ENCODE measurements around the gene BANK1.

Gene BANK1

GRCh38 chr4:102104278-102104677 is 313.7 kb downstream of the BANK1 start:
- no peak for DNase-seq (ENCODE audit: low spot score)
- H3K27ac ChIP-seq, result no peak overlapping the region
- TF ChIP-seq CTCF (conservative IDR thresholded peaks at IDR 0.05; ENCODE audit: low read depth), result no peak
- ChIA-PET POLR2A (ENCODE audit: low non-redundant PET) (no interaction called here), CTCF (no interaction called here)

DNA sequence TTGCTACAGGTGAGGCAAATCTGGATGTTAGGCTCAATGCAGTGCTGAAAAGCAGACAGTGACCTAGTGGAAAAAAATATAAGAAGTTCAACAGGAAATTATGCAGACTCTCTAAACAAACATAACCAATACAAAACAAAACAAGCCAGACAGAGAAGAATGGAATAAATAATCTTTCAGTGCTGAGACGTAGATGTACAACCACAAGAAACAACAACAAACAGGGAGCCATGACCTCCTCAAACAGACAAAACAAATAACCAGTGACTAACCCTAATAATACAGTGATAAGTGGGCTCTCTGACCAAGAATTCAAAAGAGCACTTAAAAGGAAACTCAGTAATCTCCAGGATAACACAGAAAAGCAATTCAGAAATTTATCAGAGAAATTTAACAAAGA is 315.5 kb downstream of the BANK1 start:
- CTCF ChIA-PET, result no interaction called here

DNA sequence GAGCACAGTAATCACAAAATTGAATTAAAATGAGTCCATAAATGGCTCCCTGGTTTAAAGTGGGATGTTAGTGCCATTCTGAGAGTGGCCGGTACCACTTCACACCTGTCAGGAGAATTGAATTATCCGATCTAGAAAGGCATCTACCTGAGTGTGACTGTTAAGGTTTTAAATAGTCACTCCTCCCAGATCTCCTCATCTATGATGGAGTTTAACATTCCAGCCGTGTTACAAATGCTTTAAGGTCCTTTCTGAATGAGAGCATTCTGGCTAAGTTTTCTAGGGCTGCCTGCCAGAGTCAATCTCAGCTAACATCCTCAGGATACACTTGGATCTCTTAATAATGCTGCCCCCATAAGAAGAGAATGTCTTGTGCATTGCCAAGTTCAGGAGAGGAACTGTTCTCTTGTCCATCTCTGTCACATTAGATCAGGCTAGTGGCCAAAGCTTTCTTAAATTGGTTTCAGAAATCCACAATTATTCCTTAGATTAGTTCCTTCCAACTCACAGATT is 323.6 kb downstream of the BANK1 start:
- ChIA-PET CTCF (no interaction called here), POLR2A (ENCODE audit: low non-redundant PET) (no interaction called here)
- no peak for DNase-seq (ENCODE audit: low spot score)
- no peak for TF ChIP-seq CTCF (conservative IDR thresholded peaks at IDR 0.05; ENCODE audit: low read depth)
- no peak overlapping the region for H3K27ac ChIP-seq

More for the DNA sequence above, 315.5 kb downstream of the BANK1 start:
- H3K27ac ChIP-seq, result no peak overlapping the region
- POLR2A ChIA-PET (ENCODE audit: low non-redundant PET), result no interaction called here
- no peak for TF ChIP-seq CTCF (conservative IDR thresholded peaks at IDR 0.05; ENCODE audit: low read depth)
- no peak for DNase-seq (ENCODE audit: low spot score)

DNA sequence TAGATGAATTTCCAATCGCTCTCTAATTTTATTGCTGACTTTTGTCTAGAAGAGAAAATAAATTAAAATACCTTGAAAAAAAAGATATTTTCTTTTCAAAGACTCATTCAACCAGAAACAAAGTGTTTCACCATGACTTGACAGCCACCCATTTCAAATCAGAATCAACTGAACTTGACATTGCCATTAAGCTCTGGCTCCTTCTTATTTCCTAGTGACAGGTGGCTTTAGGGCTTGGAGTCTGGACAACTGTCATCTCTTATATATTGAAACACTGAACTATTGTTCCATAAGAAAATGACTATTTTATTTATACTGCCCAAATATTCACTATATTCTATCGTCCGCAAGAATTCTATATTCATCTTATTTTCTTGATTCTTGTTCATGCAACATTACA is 325.6 kb downstream of the BANK1 start:
- no peak for DNase-seq (ENCODE audit: low spot score)
- ChIA-PET CTCF (interaction anchor here (0.7 kb wide), 1 partner anchor 218 kb away, joined by 4 read pairs; no protein-coding TSS in a partner anchor), POLR2A (ENCODE audit: low non-redundant PET) (no interaction called here)
- no peak overlapping the region for H3K27ac ChIP-seq
- TF ChIP-seq CTCF (conservative IDR thresholded peaks at IDR 0.05; ENCODE audit: low read depth), result no peak

DNA sequence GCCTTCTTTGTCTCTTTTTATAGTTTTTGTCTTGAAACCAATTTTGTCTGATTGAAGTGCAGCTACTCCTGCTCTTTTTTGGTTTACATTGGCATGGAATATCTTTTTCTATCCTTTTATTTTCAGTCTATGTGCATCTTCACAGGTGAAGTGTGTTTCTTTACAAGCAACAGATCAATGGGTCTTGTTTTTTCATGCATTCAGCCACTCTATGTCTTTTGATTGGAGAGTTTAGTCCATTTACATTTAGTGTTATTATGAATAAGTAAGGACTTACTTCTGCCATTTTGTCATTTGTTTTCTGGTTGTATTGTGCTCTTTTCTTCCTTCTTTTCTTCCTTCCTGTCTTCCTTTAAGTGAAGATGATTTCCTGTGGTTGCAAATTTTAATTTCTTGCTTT is 330.3 kb downstream of the BANK1 start:
- no peak overlapping the region for H3K27ac ChIP-seq
- ChIA-PET CTCF (interaction anchor here (0.7 kb wide), 1 partner anchor 10 kb away, joined by 4 read pairs; no protein-coding TSS in a partner anchor), POLR2A (ENCODE audit: low non-redundant PET) (no interaction called here)
- TF ChIP-seq CTCF (conservative IDR thresholded peaks at IDR 0.05; ENCODE audit: low read depth), result no peak
- no peak for DNase-seq (ENCODE audit: low spot score)
